ENCODE results near the gene YWHAE. TPM values are rescaled to one million over a fixed set of nuclear protein-coding genes. Genes with fewer than 3 reads are reported as not detected.

The YWHAE gene
- total and polyA plus RNA-seq, 10 of the 15 experiments (the other 5 are each of a cell fraction or from before 2014, with no cell fraction given), result 189 to 651 (median 469) TPM

DNA sequence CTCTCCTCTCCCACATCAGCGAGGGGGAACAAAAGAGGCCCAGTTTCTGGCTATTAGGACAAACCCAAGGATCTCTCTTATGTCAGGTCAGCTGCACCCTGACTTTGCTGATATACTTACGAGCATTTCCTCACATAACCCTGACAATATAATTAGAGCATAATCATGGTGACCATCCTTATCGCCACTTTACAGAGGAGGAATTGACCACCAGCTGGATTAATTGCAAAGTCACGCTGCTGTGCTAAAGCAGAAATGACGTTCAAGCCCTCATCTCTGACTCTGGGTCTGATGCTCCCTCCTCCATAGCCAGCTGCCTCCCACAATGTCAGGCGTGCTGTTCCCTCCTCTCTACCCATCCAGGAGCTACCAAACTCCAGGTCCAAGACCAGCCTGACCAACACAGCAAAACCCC is 78.0 kb downstream of the YWHAE start:
- no peak overlapping the region for H3K4me2 ChIP-seq (ENCODE audit: control insufficient read depth, insufficient read depth)
- H3K36me3 ChIP-seq (ENCODE audit: control insufficient read depth in 2 of 2, insufficient read depth in 2 of 2, low read length in 1 of 2), result no peaks in the 10 kb centered on the region
- H3K9me3 ChIP-seq (replicated peaks; ENCODE audit: control insufficient read depth, insufficient read depth, low read length), result no peaks in the 10 kb centered on the region
- CTCF ChIA-PET, result interaction anchor here (0.6 to 2.4 kb wide), 5 partner anchors 8 to 81 kb away, joined by 3 to 7 read pairs (median 3); no protein-coding TSS in a partner anchor
- WGBS (ENCODE audit: insufficient coverage, insufficient replicate concordance, low lambda C conversion rate, missing lambda C conversion rate), result 25% methylated on average over 6 of the region's 6 CpGs
- POLR2A ChIA-PET, result no interaction called here
- H3K4me1 ChIP-seq (ENCODE audit: control insufficient read depth, insufficient read depth, low read length), result no peaks in the 10 kb centered on the region
- H4K20me1 ChIP-seq (ENCODE audit: control insufficient read depth, insufficient read depth), result no peaks in the 10 kb centered on the region
- H3K4me3 ChIP-seq, result no peak overlapping the region
- intact Hi-C loops (cut with micrococcal nuclease; ENCODE audit: unreplicated experiment), result no loop called here
- no peak for DNase-seq (ENCODE audit: low read depth, low spot score)
- H3K27ac ChIP-seq (ENCODE audit: control insufficient read depth, insufficient read depth), result no peak overlapping the region
- RAD21 ChIA-PET (ENCODE audit: unreplicated experiment), result no interaction called here
- no peak for ATAC-seq
- H2AFZ ChIP-seq (ENCODE audit: control insufficient read depth, low read depth, low read length), result no peak overlapping the region
- no TSS peak for BruUV-seq (replicated peaks)
- in situ Hi-C loops (cut with MboI), result no loop called here
- H3K79me2 ChIP-seq (ENCODE audit: control insufficient read depth, insufficient read depth, low read length), result no peaks in the 10 kb centered on the region
- SMC1A ChIA-PET (ENCODE audit: uncharacterized antibody, unreplicated experiment), result interaction anchor here (0.7 kb wide), 1 partner anchor 39 kb away, joined by 3 read pairs; no protein-coding TSS in a partner anchor
- no peak overlapping the region for H3K9ac ChIP-seq (ENCODE audit: control insufficient read depth, insufficient read depth, low read length)
- TF ChIP-seq, protein P1, sequence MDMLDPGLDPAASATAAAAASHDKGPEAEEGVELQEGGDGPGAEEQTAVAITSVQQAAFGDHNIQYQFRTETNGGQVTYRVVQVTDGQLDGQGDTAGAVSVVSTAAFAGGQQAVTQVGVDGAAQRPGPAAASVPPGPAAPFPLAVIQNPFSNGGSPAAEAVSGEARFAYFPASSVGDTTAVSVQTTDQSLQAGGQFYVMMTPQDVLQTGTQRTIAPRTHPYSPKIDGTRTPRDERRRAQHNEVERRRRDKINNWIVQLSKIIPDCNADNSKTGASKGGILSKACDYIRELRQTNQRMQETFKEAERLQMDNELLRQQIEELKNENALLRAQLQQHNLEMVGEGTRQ (IDR thresholded peaks at IDR 0.05; ENCODE audit: borderline replicate concordance, low read depth, low read length), result no peak
- TF ChIP-seq NR2C2 (IDR thresholded peaks at IDR 0.05; ENCODE audit: borderline replicate concordance, control insufficient read depth, insufficient read length, low read depth) (no peak), KDM1A (IDR thresholded peaks at IDR 0.05; ENCODE audit: borderline replicate concordance) (no peak), TAF1 (IDR thresholded peaks at IDR 0.05; ENCODE audit: borderline replicate concordance, low read depth, low read length) (no peak)
- FAIRE-seq, result no peak
- H3K27me3 ChIP-seq (replicated peaks in 1 of 2; ENCODE audit: control insufficient read depth in 2 of 2, insufficient read depth in 2 of 2, low read length in 1 of 2), result no peaks in the 10 kb centered on the region; a peak in 1 of 4 replicates

DNA sequence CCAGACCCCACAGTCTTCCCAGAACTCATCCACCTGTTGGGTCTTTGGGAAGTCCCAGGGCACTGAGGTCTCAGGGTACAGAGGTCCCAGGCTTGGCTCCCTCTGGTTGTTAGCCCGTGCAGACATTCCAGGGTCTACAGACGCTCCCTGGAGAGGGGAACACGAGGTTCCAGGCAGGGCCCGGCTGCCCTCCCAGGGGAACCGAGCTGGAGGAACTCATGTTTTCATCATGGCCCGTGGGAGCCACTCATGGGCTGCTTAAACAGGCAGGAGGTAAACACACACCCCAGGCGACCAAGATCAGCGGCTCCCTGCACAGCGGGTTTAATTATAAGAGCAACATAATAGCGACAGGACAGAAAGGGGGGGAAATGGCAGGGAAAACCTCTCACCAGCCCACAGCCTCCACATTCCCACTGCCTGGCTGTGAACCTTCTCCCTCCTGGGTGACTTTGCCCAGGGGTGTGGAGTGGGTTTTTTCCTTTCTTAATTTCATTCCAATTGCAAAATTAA is 84.1 kb downstream of the YWHAE start:
- no peak overlapping the region for H3K4me3 ChIP-seq
- H3K27me3 ChIP-seq (replicated peaks in 1 of 2; ENCODE audit: control insufficient read depth in 2 of 2, insufficient read depth in 2 of 2, low read length in 1 of 2), result no peaks in the 10 kb centered on the region; a peak in 1 of 4 replicates
- ChIA-PET CTCF (no interaction called here), RAD21 (ENCODE audit: unreplicated experiment) (no interaction called here), SMC1A (ENCODE audit: uncharacterized antibody, unreplicated experiment) (interaction anchor here (0.6 kb wide), 1 partner anchor 49 kb away, joined by 3 read pairs; no protein-coding TSS in a partner anchor), POLR2A (no interaction called here)
- intact Hi-C loops (cut with micrococcal nuclease; ENCODE audit: unreplicated experiment), result no loop called here
- BruUV-seq (replicated peaks), result no TSS peak
- no peaks in the 10 kb centered on the region; the same call in 2 of the 3 replicates for H3K9me3 ChIP-seq (replicated peaks; ENCODE audit: control insufficient read depth, insufficient read depth, low read length)
- FAIRE-seq (no peak), DNase-seq (ENCODE audit: low read depth, low spot score) (no peak), ATAC-seq (no peak)
- H3K36me3 ChIP-seq (ENCODE audit: control insufficient read depth in 2 of 2, insufficient read depth in 2 of 2, low read length in 1 of 2), result no peaks in the 10 kb centered on the region
- no peak overlapping the region for H3K27ac ChIP-seq (ENCODE audit: control insufficient read depth, insufficient read depth)
- in situ Hi-C loops (cut with MboI), result no loop called here
- WGBS (ENCODE audit: insufficient coverage, insufficient replicate concordance, low lambda C conversion rate, missing lambda C conversion rate), result 39% methylated on average over 10 of the region's 10 CpGs
- H3K9ac ChIP-seq (ENCODE audit: control insufficient read depth, insufficient read depth, low read length), result no peak overlapping the region
- H3K79me2 ChIP-seq (ENCODE audit: control insufficient read depth, insufficient read depth, low read length), result no peaks in the 10 kb centered on the region
- H2AFZ ChIP-seq (ENCODE audit: control insufficient read depth, low read depth, low read length), result no peak overlapping the region
- no peaks in the 10 kb centered on the region for H3K4me1 ChIP-seq (ENCODE audit: control insufficient read depth, insufficient read depth, low read length)
- no peaks in the 10 kb centered on the region for H4K20me1 ChIP-seq (ENCODE audit: control insufficient read depth, insufficient read depth)
- H3K4me2 ChIP-seq (ENCODE audit: control insufficient read depth, insufficient read depth), result no peak overlapping the region
- TF ChIP-seq EGR1 (IDR thresholded peaks at IDR 0.05; ENCODE audit: borderline replicate concordance in 1 of 2, low read depth in 2 of 2, low read length in 2 of 2), result no peak
- TF ChIP-seq GATAD2B (conservative IDR thresholded peaks at IDR 0.05; ENCODE audit: low read depth), result no peak
- TF ChIP-seq GABPA (IDR thresholded peaks at IDR 0.05; ENCODE audit: low read depth), result no peak
- TF ChIP-seq NR2C1 (IDR thresholded peaks at IDR 0.05), result no peak
- TF ChIP-seq SUZ12 (IDR thresholded peaks at IDR 0.05; ENCODE audit: unreplicated experiment), result no peak
- no peak for TF ChIP-seq ZNF217 (IDR thresholded peaks at IDR 0.05)
- TF ChIP-seq SMC3 (IDR thresholded peaks at IDR 0.05; ENCODE audit: borderline replicate concordance, low read length), result no peak
- TF ChIP-seq, protein P2, sequence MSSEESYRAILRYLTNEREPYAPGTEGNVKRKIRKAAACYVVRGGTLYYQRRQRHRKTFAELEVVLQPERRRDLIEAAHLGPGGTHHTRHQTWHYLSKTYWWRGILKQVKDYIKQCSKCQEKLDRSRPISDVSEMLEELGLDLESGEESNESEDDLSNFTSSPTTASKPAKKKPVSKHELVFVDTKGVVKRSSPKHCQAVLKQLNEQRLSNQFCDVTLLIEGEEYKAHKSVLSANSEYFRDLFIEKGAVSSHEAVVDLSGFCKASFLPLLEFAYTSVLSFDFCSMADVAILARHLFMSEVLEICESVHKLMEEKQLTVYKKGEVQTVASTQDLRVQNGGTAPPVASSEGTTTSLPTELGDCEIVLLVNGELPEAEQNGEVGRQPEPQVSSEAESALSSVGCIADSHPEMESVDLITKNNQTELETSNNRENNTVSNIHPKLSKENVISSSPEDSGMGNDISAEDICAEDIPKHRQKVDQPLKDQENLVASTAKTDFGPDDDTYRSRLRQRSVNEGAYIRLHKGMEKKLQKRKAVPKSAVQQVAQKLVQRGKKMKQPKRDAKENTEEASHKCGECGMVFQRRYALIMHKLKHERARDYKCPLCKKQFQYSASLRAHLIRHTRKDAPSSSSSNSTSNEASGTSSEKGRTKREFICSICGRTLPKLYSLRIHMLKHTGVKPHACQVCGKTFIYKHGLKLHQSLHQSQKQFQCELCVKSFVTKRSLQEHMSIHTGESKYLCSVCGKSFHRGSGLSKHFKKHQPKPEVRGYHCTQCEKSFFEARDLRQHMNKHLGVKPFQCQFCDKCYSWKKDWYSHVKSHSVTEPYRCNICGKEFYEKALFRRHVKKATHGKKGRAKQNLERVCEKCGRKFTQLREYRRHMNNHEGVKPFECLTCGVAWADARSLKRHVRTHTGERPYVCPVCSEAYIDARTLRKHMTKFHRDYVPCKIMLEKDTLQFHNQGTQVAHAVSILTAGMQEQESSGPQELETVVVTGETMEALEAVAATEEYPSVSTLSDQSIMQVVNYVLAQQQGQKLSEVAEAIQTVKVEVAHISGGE (CRISPR knock-in tag; IDR thresholded peaks at IDR 0.05), result no peak
- no peak for TF ChIP-seq RB1 (IDR thresholded peaks at IDR 0.05; ENCODE audit: borderline replicate concordance)
- no peak for TF ChIP-seq ZNF207 (IDR thresholded peaks at IDR 0.05; ENCODE audit: borderline replicate concordance)

Data from GM12878 (cell line).